HG03039 (cell line): ENCODE results near the gene FGGY.
A peak's percentile ranks its signal among the peaks of the same experiment; 100 is the strongest.
"Not testable (repeated sequence)": the region's sequence is repeated elsewhere in the genome, so short reads cannot be mapped to it uniquely, and the experiment has no call there.

ENCODE experiments used
- ATAC-seq: cut with Tn5 transposase; IDR thresholded peaks from one replicate; pipeline ENCODE4 v1.9.1; 2021; ENCODE audit warnings: mild to moderate bottlenecking, moderate library complexity; ENCODE audit not compliant: unreplicated experiment

FGGY gene

GRCh38 chr1:59288046-59288445 lies 8.8 kb upstream of the FGGY start:
- no peak for ATAC-seq

DNA sequence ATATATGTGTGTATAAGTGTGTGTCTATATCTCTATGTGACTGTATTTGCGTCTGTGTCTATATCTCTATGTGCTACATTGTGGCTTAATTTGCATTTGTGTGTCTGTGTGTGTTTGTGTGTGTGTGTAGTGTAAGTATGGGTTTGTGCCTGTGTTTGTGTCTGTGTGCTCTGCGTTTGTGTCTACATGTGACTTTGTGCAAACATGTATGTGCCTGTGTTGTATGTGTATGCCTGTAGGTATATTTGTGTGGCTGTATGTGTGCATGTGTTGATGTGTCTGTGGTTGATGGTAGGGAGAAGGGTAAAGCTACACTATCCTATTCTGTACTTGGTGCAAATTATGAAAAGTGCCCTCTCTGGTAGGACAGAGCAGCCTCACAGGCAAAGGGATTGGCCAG lies 7.3 kb upstream of the FGGY start:
- ATAC-seq = no peak

- peak; percentile 85 for ATAC-seq
Measured at GRCh38 chr1:59290193-59290949, 6.5 kb upstream of the FGGY start.

DNA sequence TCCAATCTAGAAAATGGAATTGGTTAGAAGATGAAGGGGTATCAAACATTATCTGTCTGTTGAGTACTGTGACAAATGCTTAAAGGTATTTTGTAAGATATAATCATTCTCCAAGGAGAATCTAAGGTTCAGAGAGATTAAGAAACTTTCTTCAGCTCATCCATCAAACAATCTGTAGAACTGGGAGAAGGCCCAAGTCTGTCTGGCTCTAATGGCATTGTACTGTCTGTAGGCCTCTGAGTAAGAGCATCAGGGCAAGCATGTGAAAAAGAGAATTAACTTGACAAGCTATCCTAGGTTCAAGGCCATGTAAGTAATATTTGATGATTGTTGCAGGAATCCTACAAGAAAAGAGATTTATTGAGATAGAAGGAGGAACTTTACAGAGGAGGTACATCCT lies 5.3 kb upstream of the FGGY start:
- no peak for ATAC-seq

- no peak for ATAC-seq
Measured at GRCh38 chr1:59292562-59292961, 4.3 kb upstream of the FGGY start.

DNA sequence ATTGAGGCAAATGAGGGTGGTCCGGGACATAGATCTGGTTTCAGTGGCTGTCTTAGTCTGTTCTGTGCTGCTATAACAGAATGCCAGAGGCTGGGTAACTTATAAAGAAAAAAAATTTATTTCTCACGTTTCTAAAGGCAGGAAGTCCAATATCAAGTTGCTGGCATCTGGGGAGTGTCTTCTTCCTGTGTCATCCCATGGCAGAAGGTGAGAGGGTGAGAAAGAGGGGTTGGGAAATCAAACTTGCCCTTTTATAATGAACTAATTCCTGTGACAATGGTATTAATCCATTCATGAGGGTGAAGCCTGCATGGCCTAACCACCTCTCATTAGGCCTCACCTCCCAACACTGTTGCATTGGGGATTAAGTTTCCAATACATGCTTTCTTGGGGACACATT lies 3.7 kb upstream of the FGGY start:
- ATAC-seq = no peak

- ATAC-seq = no peak
Measured at GRCh38 chr1:59293849-59294248, 3.0 kb upstream of the FGGY start.

DNA sequence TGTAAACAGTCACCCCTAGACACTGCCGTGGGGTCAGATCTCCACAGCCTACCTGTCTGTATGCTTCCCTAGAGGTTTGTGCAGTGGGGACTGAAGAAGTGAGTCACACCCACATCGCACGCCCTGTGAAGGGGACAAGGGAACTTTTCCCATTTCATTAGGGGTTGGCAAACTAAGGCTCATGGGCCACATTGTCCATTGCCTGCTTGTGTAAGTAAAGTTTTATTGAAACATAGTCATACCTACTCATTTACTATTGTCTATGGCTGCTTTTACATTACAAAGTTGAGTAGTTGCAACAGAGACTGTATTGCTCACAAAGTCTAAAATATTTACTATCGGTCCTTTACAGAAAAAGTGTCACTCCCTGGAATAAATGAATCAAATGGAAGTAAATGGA lies 2.5 kb upstream of the FGGY start:
- ATAC-seq = no peak

GRCh38 chr1:59295618-59296017 lies 1.3 kb upstream of the FGGY start:
- no peak for ATAC-seq

DNA sequence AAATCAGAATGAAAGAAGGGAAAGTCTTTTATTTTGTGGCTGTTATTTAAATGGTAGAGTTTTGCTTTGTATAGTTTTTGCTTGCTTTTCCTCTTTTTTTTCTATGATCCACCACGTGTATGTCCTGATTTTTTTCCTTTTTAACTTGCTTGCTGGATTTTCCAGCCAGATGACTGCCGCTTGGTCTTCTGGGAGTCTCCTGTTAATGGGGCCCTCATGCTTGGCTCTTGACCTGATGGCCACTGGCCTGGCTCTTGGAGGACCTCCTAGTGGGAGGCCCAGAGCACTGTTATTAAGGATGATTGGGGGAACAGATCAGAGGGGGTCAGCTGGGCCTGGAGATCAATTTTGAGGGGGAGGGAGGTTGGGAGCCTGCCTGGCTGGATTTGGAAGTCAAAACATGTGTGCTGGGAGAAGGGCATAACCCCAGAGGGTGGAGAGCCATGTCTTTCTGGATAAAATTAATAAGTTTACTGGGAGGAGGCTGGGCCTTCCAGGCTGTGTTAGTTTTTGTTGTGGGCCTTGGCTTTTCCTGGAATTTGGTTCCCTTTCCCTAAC lies 1.2 kb downstream of the FGGY start:
- ATAC-seq = no peak

GRCh38 chr1:59298710-59299346 lies 1.9 kb downstream of the FGGY start:
- no peak for ATAC-seq

- not testable (repeated sequence) for ATAC-seq
Measured at GRCh38 chr1:59299670-59300069, 2.8 kb downstream of the FGGY start.

GRCh38 chr1:59302297-59302696 lies 5.4 kb downstream of the FGGY start:
- no peak for ATAC-seq

DNA sequence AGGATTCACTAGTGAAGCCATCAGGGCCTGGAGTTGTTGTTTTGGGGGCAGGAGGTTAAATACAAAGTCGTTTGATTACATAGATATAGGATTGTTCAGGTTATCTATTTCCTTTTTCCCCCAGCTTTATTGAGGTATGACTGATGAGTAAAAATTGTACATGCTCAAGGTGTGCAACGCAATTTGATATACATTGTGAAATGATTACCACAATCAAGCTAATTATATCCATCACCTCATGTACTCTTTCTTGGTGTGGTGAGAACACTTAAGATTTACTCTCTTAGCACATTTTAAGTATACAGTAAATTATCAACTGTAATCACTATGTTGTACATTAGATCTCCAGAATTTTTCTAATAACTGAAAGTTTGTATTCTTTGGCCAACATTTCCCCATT lies 6.0 kb downstream of the FGGY start:
- no peak for ATAC-seq

GRCh38 chr1:59305188-59305587 lies 8.3 kb downstream of the FGGY start:
- ATAC-seq = no peak

GRCh38 chr1:59307591-59307990 lies 10.7 kb downstream of the FGGY start:
- ATAC-seq = no peak

DNA sequence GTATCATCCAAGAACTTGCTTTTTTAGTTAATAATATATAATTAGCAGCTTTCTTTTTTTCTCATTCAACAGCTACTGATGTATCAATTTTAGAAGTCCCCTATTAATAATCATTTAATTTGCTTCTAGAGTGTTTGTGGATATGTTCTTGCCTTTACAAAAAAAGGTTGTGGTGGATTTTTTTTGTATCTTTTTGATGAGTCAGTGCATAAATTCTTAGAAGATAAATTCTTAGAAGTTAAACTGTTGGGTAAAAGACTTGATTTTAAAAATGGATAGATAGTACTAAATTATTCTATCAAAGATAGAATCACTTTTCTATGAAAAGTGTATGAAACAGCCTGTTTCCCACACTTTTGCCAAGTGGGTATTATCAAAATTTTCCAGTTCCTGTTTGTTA lies 11.9 kb downstream of the FGGY start:
- ATAC-seq = no peak

DNA sequence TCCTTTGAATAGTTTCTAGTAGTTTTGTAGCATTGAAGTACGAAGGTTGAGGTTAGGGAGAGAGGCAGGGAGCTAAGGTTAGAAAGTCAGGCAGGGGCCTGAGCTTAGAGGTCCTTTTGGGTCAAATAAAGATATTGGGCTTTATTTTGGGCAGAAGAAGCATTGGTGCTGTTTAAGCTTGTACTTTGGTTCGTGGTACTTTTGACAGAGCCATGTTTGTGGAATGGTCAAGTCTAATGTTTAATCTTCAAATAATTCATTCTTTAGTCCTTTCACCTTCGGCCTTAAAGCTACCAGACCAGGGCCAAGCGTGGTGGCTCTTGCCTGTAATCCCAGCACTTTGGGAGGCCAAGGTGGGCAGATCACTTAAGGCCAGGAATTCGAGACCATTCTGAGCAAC lies 12.5 kb downstream of the FGGY start:
- no peak for ATAC-seq

- ATAC-seq = no peak
Measured at GRCh38 chr1:59309795-59310548, 13.1 kb downstream of the FGGY start.

DNA sequence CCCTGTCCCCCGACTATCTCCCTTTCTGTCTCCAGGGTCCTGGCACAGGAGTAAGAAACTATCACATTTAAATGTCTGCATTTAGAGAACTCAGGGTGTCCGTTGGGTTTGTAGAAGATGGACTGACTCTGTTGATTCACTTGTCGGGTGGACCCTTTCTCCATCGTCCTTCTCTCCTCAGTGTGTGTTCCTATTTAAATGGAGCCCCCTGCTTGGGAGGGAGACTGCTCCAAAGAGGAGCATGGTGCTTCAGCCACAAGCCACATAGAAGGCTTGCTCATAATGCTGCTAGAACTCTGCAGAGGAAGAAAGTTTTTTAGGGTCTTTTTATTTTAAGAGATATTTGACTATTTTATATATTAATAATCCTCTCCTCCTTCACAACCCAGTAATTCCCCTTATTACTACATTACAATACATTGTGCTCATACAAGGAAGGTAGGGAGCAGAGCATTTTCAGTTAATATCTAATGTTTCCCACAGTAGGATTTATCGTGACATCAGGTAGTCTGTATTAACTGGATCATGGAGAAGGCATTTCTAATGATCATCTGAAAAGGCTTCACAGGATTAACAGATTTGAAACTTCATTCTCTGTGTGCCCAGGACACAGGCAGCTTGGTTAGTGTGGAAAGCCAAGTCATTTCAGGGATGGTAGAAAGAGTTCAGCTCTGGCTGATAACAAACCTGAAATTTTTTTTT lies 13.8 kb downstream of the FGGY start:
- no peak for ATAC-seq
